G401 (cell line): Measurements from ENCODE around the gene ACOT9. TPM values are rescaled to one million over a fixed set of nuclear protein-coding genes. Genes with fewer than 3 reads are reported as not detected.
"Not testable (repeated sequence)": the region's sequence is repeated elsewhere in the genome, so short reads cannot be mapped to it uniquely, and the experiment has no call there.

Experiments used
- DNase-seq: peaks from one replicate; pipeline ENCODE4 v3.0.0-alpha.2; 2015; ENCODE audit warnings: low spot score
- in situ Hi-C: cut with HindIII; loops from 2 replicates; pipeline ENCODE4 v1.10.0; 2016; ENCODE audit warnings: low sequenced_read_pairs, mixed read lengths
- total RNA-seq: library from RNA; depleted of rRNA; stranded (reverse); fragments of >200 nt; shearing (Covaris generic); gene quantifications from 2 replicates; pipeline ENCODE4 v1.2.3, GENCODE V29; 2014

ACOT9 gene
- total RNA-seq, 1 experiment from 2014 or later = 79.3 TPM

DNA sequence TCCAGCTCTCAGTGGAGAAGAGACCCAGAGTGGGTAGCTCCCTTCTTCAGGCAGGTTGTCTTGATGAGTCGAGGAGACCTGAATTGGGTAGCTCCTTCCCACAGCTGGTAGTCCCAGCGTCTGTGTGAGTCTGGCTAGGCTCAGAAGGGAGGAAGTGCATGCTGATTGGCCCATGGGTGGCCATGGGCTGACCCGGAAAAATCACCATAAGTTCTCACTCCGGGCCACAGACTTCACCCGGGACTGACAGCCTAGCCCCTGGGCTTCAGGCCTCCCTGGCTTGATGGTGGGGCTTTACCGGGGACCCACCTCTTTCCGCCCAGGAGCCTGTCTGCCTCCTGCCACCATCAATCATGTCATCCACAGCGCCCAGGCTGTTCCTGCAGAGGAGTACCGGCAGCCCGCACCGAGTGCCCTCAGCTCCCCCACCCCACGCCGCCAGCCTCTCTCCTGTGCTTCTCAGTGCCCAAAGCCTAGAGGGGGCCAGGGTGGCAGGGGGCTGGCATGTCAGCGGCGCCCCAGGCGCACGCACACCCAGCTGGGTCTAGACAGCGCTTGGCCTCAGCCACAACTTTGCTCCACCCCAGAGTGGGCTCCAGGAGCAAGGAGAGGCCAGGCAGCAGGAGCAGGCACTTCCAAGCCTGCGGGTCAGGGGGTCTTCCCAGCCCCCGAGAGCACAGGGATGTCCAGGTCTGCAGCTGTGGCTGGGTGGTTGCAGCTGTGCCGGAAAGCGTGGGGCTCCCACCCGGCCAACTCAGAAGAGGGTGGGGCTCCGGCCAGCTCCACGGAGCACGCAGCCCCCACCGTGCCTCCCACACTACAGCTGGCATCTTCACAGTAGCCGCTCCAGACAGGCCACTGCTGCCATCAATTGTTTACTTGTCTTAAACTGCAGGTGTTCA is 23.8 kb upstream of the ACOT9 start:
- in situ Hi-C loops = no loop called here

DNA sequence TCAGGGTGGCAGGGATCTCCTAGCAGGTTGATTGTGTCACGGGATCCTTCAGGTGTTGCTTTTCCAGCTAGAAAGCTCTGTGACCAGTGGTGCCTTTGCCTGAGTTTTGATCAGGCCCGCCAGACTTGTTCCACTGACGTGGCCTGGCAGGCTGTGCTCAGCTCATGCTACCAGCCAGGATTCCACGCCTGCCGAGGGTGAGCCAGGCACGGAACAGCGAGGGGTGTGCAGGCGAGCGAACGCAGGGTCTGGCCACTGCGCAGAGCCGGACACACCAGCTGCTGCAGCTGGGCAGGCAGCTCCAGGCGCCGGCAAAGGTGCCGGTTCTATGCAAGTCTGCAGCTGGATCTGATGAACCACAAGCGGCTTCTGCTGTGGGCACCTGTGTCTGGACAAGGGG is 22.8 kb upstream of the ACOT9 start:
- DNase-seq = no peak
- in situ Hi-C loops = no loop called here

More for the DNA sequence above, 23.8 kb upstream of the ACOT9 start:
- no peak for DNase-seq

DNA sequence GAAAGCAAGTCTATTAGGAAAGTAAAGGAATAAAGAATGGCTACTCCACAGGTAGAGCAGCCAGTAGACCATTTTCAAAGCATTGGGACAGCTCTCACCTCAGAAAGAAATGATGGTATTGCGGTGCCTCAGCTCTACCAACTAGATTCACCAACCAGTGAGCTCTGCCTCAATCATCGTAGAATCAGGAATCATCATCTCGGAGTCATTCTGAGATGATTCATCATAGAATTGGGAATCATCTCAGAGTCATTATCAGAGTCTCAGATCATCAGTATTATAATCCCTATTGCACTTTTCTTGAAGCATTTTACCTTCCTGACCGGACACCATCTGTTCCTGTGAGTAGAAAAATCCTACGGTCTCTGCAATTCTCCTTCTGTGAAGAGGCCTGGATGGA is 22.4 kb upstream of the ACOT9 start:
- in situ Hi-C loops = no loop called here
- DNase-seq = peak; percentile 14

DNA sequence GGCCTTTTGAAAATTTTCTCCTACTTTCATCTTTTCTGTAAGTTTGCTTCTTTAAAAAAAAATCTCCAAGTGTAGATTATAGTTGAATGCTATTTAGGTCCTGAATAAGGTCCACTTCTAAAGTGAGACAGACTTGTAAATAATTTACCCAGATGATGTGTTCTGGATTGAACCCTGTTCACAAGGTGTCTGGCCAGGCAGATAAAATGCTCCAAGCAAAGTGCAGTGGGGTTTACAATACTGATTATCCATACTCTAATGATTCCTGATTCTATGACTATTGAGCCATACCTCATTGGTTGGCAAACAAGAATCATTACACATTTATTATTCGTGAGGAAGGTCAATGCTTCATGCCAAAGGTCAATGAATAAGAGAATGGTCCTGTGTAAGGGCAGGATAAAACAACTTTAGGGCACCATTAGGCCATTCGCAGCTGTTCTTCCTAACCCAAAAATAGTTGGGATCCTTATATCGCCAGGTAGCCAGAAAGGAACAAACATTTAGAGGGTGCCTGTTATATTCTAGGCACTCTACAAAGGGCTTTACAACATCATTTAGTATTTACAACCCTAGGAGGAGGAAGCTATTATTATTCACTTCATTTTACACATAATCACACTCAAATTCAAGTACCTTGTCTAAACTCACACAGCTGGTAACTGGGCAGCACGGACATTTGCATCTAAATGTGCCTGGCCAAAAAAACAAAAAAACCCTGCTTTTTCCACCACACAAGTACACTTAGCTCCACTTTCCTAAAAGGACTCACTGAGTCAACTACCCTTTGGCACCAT is 21.3 kb upstream of the ACOT9 start:
- in situ Hi-C loops = no loop called here
- DNase-seq = no peak

DNA sequence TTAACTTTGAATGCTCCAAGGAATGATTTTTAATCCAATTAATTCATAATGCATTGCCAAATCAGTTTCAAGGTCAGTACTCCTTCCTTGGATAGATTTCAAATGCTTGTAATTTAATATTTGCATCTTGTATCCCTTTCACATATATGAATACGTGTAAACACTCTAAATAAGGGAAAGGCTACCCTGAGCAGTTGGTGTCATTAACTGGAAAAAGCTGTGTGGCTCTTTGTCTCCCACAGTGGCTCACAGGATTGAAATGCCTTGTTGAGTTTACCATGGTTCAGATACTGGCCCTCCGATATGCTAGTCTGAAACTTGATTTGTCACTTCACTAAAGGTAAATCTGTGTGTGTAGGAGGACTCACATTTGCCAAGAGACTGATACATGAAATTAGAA is 16.7 kb upstream of the ACOT9 start:
- DNase-seq = no peak
- in situ Hi-C loops = no loop called here

DNA sequence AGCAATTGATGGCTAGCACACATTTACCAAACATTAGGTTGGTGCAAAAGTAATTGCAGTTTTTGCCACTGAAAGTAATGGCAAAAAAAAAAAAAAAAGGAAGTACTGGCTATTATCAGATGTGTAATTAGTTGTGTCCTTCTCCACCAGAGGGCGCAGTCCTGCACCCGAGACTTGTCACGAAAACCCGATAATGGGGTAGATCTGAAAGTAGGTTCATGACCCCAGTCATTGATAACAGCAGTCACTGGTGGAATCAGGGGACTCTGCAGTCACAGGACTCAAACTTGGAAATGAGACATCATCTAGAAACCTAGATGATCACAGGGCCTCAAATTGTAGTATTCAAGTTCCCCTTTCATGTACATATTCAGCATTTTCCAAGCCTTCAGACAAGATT is 13.1 kb upstream of the ACOT9 start:
- in situ Hi-C loops = no loop called here

DNA sequence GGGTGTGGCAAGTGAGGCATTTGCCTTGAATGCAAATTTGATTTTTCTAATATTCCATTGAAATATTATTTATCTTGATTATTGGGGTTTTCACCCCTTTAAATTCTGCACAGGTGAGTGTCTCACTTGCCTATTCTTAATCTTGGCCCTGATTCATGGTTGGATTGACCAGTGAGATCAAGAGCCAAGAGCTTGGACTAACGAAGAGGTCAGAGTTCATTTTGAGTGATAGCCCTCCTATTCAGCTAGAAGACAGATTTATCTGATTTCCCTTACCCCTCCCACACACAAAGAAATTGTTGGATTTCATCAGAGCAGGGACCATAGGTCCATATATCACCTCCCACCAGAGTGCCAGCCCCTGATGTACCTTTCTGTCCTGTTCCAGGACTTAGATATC is 11.6 kb upstream of the ACOT9 start:
- in situ Hi-C loops = no loop called here
- DNase-seq = no peak

More for the DNA sequence above, 13.1 kb upstream of the ACOT9 start:
- peak; percentile 10 for DNase-seq

DNA sequence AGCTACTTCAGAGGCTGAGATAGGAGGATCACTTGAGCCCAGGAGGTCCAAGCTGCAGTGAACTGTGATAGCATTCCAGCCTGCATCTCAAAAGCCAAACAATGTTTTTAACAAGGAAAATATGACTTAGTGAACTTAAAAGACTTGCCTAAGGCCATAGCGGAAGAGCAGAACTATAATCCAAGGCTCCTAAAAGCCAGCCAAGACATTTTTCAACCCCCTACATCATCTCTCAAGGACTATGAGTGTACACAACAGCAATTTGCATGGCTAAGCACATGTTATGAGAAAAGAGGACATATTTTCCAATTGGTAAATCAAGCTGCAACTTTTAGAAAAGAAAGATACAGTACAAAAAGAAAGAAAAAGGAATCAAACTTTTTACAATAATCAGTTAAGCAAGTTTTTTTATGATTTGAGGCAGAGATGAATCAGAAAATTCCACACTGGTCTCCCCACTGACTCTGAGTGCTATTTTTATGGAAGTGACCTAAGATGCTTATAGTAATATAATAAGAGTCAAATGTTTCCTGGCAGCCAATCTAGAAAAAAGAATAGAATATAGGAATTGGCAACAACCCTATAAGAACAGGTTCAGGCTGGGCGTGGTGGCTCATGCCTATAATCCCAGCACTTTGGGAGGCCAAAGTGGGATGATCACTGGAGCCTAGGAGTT is 9.8 kb upstream of the ACOT9 start:
- no peak for DNase-seq
- in situ Hi-C loops = no loop called here

DNA sequence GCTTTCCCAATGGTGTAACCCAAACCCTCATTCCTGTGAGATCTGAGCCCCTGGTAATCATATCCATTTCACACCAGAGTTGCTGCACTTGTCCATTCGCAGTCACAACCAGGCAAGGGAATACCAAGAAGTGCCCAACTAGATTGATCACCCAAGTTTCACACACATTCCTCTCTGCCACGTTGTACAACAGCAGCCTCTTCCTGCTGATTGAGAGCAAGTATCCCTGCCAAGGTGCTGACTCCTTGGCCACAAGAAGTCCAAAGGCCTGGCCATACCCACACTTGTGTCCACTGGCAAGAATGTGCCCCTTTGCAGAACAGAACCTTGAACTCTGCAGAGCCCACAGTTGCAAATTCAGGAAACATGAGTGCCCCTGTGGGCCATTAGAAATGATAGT is 6.5 kb upstream of the ACOT9 start:
- in situ Hi-C loops = no loop called here
- DNase-seq = no peak

DNA sequence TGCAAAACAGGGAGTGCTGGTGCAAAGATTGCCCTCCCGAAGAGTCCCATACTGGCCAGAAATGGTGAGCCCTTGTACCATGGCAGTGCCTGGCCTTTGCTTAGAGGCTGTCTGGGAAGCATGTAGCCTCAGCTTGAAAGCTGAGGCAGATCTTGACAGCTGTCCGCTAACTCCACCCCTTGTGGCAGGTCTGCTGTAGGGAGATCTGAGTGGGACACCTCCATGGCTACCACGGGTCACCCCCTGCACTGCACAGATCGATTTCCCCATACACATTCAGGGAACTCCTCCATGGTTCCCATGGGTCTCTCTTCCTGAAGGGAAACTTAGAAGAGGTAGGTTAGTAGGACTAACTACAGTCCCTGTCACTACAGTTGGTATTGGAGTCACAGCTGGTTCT is 6.1 kb upstream of the ACOT9 start:
- no peak for DNase-seq
- in situ Hi-C loops = no loop called here

DNA sequence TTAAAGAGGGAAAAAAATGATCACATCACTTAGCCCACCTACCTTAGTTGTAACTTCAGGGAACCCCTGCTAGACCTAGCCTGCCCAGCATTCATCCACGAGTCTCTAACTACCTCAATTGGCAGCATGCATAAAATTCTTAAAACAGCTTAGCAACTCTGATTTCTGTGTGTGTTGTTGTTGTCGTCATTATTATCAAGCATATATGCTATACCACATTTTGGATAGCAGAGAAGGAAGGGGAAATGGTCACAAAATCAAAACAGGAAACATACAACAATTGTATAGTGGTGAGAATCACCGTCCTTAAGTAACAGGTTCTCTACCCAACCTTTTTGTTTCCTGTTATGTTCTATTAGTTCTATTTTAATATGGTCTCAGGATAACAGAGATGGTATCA is 2.7 kb upstream of the ACOT9 start:
- in situ Hi-C loops = no loop called here
- DNase-seq = no peak

DNA sequence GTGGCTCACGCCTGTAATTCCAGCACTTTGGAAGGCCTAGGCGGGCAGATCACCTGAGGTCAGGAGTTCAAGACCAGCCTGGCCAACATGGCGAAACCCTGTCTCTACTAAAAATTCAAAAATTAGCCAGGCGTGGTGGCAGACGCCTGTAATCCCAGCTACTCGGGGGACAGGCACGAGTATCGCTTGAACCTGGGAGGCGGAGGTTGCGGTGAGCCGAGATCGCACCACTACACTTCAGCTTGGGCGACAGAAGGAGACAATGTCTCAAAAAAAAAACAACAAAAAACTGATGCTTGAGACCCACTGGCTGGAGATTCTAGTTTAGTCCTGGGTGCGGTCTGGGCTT is 521 bp upstream of the ACOT9 start:
- in situ Hi-C loops, DNase-seq: not testable (repeated sequence)

DNA sequence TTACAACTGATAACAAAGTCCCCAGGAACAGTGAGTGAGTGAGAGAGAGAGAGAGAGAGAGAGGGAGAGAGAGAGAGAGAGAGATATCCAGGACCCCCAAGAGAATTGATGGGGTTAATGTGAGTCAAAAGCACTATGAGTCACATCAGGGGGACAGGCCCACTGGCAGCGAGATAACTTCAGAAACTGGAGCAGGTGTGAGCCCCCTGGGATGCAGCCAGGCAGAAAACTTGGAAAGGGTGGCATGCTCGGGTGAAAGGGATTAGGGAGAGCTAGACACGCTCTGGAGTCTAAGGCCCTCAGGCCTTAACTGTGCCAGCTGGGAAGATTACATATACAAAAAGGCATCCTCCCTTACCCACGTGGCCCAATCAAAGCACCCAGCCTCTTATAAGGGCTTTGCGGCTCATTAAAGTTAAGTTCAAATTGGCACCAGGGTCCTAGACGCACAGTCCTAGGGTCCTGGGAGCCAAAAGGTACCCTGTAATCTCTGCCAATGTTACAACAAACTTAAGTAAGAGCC is 841 bp downstream of the ACOT9 start:
- in situ Hi-C loops = no loop called here
- peak; percentile 27 for DNase-seq

DNA sequence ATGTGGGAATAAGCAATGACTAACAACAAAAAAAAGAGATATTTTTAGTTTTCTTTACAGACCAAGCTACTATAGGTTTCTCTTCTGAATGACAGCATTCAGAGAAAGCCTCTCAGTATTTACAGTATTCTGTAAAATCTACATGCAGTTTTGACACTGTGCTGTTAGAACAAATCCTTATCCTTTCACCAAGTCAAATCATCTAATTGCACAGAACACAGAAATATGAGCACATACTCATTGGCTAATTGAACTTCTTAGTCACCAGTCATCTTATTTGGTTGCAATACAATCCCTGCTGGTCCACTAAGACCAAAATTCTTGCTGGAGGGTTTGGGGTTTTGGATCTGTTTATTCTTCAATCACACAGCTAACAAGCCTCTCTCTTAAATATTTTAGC is 5.7 kb downstream of the ACOT9 start:
- DNase-seq = no peak
- in situ Hi-C loops = no loop called here

DNA sequence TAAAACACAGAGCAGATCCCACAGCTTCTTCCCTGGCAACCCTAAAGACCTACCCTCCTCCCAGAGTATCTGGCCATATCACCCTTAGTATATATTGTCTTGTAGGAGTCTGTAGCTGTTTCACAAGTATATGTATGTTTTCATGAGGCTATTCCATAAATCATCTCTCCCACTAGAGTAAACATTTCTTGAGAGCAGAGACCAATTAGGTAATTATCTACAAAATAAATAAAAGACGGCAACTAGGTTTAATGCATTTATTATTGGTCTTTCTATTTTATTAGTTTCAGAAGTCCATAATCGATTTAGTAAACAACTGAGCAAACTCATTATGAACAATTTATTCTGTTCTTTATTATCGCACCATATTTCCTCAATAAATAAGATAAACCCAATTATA is 7.0 kb downstream of the ACOT9 start:
- in situ Hi-C loops = no loop called here
- DNase-seq = no peak

DNA sequence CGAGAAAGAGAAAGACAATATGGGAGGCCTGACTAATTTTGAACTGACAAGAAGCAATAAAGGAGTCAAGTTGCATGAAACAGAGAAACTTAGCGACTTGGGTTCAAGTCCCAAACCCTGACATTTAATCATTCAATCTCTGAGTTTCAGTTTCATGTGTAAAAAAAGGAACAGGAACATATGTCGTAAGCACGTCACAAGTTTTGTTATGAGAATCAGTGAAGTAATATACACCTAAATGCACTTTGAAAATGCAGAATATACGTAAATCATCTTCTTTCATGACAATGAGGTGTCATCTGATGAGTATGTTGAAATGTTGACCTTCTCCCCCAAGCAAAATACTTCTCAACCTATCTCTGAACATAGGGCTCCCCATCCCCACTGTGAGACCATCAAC is 10.4 kb downstream of the ACOT9 start:
- no peak for DNase-seq
- in situ Hi-C loops = no loop called here

DNA sequence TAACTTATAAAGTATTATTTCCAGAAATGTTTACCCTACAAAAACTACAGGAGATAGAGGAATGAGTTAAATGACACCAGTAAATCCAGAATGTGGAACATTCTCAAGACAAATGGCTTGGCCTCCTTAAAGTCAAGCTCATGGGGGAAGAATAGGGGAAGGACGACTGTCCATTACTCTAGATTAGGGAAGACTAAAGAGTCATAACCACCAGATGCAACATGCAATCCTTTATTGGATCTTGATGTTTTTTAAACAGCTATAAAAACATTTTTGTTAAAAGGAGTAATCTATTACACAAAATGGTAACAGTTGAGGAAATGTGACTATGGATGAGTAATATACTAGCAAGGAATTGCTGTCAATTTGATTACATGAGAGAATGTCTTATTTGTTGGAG is 11.1 kb downstream of the ACOT9 start:
- in situ Hi-C loops = no loop called here
- DNase-seq = no peak

DNA sequence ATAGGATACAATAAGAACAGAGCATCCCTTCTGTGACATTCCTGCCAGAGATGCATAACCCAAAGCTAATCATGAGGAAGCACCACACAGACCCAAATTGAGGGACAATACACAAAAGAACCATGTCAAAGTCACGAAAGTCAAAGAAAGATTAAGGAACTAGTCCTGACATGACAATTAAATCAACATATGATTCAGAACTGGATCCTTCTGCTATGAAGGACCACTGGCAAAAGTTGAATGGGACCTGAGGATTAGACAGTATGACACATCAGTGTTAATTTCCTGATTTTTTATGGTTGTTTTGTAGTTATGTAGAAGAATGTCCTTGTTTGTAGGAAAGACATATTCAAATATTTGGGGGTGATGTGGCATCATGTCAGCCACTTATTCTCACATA is 13.9 kb downstream of the ACOT9 start:
- in situ Hi-C loops = no loop called here
- no peak for DNase-seq

DNA sequence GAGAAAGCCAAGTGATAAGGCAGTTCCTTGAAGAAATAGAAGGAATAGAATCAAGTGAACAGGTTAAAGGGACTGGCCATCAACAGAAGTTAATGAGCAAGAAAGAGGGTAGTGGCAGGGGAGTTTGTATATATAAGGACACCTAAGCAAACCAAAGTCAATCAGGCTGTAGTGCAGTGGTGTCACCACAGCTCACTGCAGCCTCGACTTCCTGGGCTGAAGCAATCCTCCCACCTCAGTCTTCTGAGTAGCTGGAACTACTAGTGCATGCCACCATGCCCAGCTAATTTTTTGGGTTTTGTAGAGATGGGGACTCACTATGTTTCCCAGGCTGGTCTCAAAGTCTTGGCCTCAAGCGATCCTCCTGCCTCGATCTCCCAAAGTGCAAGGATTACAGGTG is 15.9 kb downstream of the ACOT9 start:
- in situ Hi-C loops = no loop called here
- no peak for DNase-seq

DNA sequence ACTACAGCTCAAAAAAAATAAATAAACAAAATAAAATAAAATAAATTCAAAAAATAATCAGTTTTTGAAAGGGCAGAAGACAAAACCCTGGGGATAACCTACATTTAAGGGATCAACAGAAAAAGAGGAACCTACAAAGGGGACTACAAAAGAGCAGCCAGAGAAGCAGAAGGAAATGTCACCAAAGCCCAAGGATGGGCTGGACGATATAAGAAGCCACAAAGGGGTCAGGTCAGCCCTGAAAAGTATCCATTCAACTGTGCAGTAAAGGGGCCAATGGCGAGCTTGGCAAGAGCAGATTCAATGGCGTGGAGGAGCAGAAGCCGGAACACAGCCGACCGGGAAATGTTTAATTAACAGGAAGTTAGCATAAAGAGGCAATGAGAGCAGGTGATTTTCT is 16.9 kb downstream of the ACOT9 start:
- in situ Hi-C loops = no loop called here
- no peak for DNase-seq
